HG02759 (cell line): ENCODE results near the gene APOBEC3F.
"Not testable (repeated sequence)": the region's sequence is repeated elsewhere in the genome, so short reads cannot be mapped to it uniquely, and the experiment has no call there.

Source experiments
- ATAC-seq: cut with Tn5 transposase; IDR thresholded peaks from one replicate; pipeline ENCODE4 v1.9.1; 2021; ENCODE audit warnings: mild to moderate bottlenecking, moderate library complexity; ENCODE audit not compliant: unreplicated experiment

APOBEC3F gene

GRCh38 chr22:39040538-39041296, at the start of gene APOBEC3F:
TSS of gene APOBEC3F (plus strand) at chr22:39040864. CDS start at chr22:39040961, 97 bp downstream.
- peak; percentile 90 for ATAC-seq

DNA sequence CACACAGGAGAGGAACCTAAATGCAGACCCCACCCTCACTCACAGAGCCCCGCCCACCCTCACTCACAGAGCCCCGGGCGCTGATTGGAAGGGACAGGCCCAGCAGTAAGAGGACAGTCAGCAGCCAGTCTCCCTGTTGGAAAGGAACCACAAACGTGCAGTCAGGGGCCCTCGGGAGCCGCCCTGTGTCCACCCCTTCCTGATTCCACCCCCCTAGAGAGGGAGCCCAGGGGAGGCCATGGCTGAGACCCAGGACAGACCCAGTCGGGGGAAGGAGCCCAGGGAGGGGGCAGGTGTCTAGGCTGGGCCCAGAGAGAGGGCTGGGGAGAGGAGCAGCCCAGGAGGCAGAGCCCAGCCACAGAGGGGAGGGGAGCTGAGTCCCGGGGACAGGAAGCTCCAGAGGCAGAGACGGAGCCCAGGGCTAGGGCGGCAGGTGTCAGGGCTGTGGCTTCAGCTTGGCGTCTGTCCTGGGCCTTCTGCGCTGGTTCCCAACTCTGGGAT, 47.7 kb upstream of the APOBEC3F start:
- not testable (repeated sequence) for ATAC-seq

DNA sequence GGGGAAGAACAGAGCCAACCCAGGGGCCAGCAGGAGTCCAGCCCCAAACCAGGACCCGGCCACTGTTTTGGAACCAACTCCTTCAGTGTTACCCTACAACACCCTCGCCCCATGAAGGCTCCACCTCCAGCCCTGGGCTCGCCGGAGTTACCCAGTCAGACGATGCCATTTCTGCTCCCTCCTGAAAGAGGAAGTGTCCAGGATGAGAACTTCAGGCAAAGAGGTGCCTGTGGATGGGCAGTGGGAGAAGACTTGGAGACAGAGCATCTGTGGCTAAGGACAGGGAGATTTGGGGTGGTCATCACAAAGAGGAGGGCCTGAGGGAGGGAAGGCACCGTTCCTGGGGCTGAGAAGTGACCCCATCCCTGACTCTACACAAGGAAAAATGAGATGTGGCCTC, 44.6 kb upstream of the APOBEC3F start:
- ATAC-seq, result no peak

DNA sequence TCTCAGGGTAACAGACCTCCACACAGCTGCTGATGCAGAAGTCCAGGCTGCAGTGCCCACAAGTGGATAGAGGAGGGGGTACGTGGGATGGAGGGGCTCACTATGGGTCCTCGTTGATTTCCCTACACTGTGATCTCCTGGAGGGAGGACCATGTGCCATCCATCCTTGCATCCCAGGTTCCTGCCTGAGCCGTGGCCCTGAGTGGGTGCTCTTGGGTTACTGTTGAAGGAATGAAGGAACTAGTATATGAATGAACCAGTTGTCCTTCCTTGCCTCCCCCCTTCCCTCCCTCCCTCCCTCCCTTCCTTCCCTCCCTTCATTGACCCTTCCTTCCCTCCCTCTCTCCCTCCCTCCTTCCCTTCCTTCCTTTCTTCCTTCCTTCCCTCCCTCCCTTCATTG, 43.1 kb upstream of the APOBEC3F start:
- no peak for ATAC-seq

DNA sequence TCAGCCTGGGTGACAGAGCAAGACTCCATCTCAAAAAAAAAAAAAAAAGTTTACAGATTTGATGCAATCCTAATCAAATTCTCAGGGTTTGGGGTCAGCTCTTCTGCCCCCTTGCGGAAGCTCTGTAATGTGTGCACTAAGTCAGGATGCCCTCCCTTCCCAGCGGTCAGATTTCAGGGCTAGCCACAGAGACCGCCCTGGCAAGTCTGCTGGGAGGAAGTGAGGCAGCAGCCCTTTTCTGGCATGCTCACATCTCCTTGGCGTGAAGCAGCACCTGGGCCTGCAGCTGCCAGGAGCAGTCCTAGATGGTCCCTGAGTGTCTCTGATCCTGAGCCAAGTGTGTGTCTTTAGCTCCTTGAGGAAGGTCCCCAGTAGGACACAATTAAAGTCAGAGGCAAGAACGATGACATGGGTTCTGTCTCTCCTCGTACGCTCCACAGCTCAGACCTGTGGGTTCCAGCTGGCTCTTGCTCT, 37.5 kb upstream of the APOBEC3F start:
- peak; percentile 65 for ATAC-seq

- no peak for ATAC-seq
Measured at GRCh38 chr22:39007177-39007576, 33.5 kb upstream of the APOBEC3F start.

GRCh38 chr22:39008271-39008850, 32.3 kb upstream of the APOBEC3F start:
- ATAC-seq, result not testable (repeated sequence)

DNA sequence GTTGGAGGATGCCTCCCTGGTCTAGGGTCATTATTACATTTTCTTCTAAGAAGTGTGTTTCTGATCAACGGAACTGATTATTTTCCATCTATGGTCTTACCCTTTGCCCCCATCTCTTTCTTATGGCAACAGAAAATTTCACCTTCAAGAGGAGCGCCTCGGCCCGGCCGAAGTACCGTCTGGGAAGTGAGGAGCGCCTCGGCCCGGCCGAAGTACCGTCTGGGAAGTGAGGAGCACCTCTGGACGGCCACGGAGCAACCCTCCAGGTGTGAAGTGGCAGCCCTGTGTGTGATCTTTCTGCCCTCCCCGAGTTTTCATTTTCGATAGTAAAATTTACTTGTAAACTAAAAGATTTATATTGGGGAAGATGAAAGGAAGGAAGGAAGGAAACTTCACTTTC, 29.7 kb upstream of the APOBEC3F start:
- no peak for ATAC-seq

DNA sequence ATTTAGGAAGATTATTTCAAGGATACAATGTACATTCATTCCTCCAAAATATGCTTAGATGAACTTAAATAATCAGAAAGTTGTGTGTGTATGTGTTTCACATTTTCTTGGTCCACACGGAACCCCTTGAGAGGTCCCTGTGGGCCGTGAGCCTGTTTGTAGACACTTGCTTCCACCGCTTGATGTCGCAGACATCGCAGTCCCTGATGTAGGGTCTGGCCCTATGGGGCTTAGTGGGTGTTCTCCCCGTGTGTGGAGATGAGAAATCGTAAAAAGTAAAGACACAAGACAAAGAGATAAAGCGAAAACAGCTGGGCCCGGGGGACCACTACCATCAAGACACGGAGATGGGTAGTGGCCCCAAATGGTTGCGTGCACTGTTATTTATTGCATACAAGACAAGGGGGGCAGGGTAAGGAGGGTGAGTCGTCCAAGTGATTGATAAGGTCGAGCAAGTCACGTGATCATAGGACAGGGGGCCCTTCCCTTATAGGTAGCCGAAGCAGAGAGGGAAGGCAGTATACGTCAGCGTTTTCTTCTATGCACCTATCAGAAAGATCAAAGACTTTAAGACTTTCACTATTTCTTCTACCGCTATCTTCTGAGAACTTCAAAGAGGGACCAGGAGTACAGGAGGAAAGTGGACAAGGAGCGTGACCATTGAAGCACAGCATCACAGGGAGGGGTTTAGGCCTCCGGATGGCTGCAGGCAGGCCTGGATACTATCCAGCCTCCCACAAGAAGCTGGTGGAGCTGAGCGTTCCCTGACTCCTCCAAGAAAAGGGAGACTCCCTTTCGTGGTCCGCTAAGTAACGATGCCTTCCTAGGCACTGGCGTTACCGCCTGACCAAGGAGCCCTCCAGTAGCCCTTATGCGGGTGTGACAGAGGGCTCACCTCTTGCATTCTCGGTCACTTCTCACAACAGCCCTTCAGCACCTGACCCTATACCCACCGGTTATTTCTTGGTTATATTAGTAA, 27.8 kb upstream of the APOBEC3F start:
- ATAC-seq, result no peak

- not testable (repeated sequence) for ATAC-seq
Measured at GRCh38 chr22:39013561-39013941, 27.1 kb upstream of the APOBEC3F start.

GRCh38 chr22:39013942-39014722, 26.5 kb upstream of the APOBEC3F start, which contains the start of gene APOBEC3C:
TSS of gene APOBEC3C (plus strand) at chr22:39014257. CDS start at chr22:39014363, 106 bp downstream.
- ATAC-seq, result peak; percentile 92

DNA sequence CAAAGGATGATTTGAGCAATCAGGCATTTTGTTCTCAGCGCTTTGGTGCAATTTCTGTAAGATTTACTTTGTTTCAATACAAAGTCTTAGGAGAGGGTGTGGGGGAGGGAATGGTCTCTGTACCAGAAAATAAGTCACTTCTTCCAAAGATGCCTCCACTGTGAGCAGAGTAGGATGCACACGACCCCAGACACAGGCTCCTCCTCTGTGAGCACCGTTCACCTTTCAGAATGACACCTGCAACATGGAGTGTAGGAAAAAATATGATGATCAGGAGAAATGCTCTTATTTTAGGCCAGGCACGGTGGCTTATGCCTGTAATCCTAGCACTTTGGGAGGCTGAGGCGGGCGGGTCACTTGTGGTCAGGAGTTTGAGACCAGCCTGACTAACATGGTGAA, 25.9 kb upstream of the APOBEC3F start:
- ATAC-seq, result not testable (repeated sequence)

DNA sequence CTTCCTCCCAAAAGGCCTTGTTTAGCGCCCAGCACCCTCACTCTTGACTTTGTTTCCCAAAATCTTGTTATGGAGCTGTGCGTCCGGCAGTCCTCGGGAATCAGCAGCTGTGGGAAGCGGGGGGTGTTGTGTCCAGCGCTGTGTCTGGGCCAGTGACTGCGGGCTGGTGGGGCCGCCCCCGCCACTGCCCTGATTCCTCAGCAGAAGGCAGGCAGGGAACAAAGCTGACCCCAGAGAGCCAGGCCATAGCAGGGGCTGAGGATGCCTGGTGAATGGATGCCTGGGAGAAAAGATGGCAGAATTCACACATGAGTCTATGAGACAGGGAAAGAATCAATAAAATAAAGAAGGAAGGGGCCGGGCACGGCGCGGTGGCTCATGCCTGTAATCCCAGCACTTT, 24.1 kb upstream of the APOBEC3F start:
- no peak for ATAC-seq

GRCh38 chr22:39017596-39018365, 22.9 kb upstream of the APOBEC3F start:
- ATAC-seq, result no peak

- ATAC-seq, result peak; percentile 14
Measured at GRCh38 chr22:39020021-39020651, 20.5 kb upstream of the APOBEC3F start.

GRCh38 chr22:39021552-39022250, 19.0 kb upstream of the APOBEC3F start:
- ATAC-seq, result no peak

DNA sequence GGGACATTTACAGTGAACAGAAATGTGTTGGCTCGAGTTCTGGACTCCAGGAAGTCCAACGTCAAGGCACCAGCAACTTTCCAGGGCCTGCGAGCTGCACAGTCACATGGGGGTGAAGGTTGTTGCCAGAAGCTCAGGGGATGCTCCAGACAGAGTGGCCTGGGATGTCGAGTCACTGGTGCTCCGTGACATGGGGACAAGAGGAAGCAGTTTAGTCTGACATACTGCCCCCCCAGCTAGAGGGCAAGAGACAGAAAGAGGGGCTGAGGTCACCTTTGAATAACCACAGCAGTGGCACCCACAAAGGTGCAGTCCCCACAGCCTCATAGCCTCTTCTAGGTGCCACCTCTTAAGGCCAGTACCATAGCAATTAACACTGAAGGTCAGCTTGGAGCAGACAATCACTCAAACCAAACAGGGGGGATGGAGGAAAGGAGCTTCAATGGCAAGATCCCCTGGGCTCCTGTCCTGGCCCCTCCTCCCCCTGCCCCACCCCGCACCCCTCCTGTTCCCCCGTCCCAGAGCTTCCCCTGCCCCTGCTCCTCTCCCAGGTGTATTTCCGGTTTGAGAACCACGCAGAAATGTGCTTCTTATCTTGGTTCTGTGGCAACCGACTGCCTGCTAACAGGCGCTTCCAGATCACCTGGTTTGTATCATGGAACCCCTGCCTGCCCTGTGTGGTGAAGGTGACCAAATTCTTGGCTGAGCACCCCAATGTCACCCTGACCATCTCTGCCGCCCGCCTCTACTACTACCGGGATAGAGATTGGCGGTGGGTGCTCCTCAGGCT, 15.9 kb upstream of the APOBEC3F start:
- no peak for ATAC-seq
